ENCODE measurements around the gene DIABLO.
"Not testable (repeated sequence)": the region's sequence is repeated elsewhere in the genome, so short reads cannot be mapped to it uniquely, and the experiment has no call there.

DIABLO gene

DNA sequence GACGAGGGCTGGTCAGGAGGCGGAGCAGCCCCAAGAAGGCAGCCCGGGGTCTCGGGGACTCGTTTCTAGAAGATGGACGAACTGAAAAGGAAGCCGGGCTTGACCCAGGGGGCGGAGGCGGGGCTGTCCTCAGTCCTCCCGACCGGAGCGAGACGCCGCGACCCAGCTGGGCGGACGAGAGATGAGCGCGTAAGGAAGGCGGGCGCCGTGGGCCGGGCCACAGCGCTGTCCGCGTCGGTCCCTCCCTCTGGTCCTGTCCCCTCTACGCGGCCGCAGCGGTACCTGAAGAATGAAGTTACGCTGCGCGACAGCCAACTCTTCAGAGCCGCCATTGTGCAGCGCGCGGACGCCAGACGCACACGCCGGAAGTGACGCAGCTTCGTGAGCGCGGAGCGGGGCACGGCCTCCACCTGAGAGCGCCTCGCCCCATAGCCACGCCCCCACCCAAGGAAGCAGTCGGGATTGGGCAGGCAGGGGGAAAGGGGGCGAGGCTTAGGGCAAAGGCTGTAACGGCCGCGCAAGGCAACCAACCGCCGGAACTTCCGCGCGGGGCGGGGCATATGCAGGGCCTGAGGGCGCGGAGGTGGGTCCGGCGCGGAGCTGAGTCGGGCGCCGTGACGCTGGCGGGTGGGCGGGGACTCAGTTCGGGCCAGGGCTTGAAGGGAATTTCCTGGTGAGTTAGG, at the start of gene DIABLO:
Gene DIABLO (minus strand): TSS at position 370 of the 683 bp plus-strand sequence. CDS start 38 bp downstream, at position 332.
- DNase-seq (ENCODE audit: low spot score) = peak; percentile 97

- DNase-seq (ENCODE audit: low spot score) = no peak
Measured at GRCh38 chr12:122275459-122275858, 49.6 kb upstream of the DIABLO start.

DNA sequence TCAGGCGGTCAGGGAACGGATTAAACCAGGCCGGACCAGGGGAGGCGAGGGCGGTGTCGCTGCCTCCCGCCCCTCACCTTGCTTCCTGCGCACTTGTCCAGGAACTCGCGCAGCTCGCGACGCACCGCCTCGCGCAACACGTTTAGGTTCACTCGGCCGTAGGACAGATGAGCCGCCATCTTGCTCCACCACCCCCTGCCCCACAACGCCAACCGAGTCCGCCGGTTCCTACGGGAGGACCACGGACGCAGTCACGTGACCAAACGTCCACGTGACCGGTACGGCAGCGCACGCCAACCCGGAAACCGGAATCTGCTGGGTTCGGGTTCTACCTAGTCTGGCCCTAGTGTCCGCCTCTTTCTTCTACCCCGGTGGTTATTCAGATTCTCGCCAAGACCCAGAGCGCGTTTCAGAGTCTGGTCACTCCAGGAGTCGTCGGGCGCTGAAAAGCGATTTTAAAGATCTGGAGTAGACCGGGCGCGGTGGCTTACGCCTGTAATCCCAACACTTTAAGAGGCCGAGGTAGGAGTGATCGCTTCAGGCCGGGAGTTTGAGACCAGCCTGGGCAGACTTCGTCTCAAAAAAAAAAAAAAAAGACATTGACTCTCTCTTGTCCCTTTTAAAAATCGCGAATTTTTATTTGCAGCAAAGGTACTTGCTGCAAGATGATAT, 40.5 kb upstream of the DIABLO start, which contains the start of gene VPS33A:
Gene VPS33A (minus strand): TSS at position 265 of the 672 bp plus-strand sequence. CDS start 86 bp downstream, at position 179.
- peak; percentile 98 for DNase-seq (ENCODE audit: low spot score)

- peak; percentile 19 for DNase-seq (ENCODE audit: low spot score)
Measured at GRCh38 chr12:122265886-122266229, 40.0 kb upstream of the DIABLO start.

GRCh38 chr12:122265476-122265875, 39.6 kb upstream of the DIABLO start:
- DNase-seq (ENCODE audit: low spot score) = no peak

GRCh38 chr12:122260735-122261134, 34.9 kb upstream of the DIABLO start:
- DNase-seq (ENCODE audit: low spot score) = not testable (repeated sequence)

GRCh38 chr12:122258939-122259338, 33.1 kb upstream of the DIABLO start:
- not testable (repeated sequence) for DNase-seq (ENCODE audit: low spot score)

GRCh38 chr12:122258462-122258861, 32.6 kb upstream of the DIABLO start:
- not testable (repeated sequence) for DNase-seq (ENCODE audit: low spot score)

- DNase-seq (ENCODE audit: low spot score) = no peak
Measured at GRCh38 chr12:122250536-122250935, 24.7 kb upstream of the DIABLO start.

GRCh38 chr12:122250047-122250446, 24.2 kb upstream of the DIABLO start:
- no peak for DNase-seq (ENCODE audit: low spot score)

- no peak for DNase-seq (ENCODE audit: low spot score)
Measured at GRCh38 chr12:122245553-122245952, 19.7 kb upstream of the DIABLO start.

DNA sequence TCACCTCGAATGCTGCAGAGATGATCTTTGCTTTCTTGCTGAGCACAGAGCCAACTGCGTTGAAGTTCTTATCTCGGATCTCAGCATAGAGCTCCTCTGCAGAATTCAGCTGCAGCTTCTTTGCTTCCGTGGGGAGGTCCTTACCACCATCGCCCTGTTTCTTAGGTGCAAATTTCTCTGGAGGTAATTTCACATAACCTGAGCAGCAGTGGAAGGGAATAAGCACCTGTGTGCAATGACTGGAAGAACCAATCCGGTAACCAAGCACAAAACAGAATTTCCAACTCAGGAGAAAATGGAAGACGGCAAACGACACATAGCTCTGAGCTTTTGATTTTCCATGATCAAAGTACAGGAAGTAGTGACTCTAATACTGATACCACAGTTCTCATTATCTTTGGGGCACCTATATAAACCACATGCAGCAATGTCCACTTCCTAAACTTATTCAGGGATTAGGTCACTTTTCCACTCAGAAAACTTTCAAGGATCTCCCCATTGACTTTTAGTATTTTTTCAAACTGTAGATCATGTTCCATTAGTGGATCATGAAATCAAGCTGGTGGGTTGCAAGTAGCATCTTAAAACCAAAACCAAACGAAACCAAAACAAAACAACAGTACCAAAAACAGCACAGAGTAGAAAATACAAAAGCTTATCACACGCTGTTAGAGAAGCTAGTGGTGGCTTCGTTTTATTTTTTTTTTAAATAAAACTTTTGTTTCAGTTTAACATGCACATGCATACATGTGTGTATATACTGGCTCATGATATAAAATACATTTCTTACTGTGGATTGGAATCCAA, 18.9 kb upstream of the DIABLO start:
- no peak for DNase-seq (ENCODE audit: low spot score)

DNA sequence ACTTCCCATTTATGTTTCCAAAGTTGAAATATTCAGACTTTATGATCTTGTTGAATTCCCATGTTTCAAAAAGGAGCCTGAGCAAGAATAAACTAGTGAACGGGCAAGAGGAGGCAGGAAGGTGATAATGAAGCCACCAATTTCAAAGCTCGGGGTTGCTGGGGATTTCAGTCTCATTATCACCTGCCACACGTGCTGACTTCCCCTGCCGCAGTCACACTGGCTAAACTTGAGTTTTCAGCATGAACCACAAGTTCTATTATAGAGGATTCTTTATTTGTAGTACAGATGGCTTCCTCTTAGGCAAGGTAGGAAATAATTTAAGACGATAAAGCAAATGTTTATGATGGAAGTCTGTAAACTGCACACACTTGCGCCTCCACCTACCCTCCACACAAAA, 18.1 kb upstream of the DIABLO start:
- DNase-seq (ENCODE audit: low spot score) = no peak

DNA sequence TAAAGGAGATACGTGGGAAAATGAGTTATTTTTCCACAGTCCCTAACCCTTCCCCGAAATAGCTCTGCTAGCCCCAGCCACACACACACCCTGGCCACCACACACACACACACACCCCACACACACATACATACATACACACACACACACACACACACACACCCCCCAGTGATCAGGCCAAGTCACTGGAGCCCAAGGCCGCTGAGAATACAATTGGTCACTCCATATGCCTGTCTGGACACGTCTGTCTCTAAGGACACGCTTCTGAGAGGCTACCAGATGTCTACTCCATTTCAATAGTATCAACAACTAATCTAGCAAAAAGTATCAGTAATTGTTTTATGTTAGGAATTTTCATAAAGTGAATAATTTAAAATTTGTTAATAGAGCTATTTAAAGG, 13.0 kb upstream of the DIABLO start:
- DNase-seq (ENCODE audit: low spot score) = no peak

DNA sequence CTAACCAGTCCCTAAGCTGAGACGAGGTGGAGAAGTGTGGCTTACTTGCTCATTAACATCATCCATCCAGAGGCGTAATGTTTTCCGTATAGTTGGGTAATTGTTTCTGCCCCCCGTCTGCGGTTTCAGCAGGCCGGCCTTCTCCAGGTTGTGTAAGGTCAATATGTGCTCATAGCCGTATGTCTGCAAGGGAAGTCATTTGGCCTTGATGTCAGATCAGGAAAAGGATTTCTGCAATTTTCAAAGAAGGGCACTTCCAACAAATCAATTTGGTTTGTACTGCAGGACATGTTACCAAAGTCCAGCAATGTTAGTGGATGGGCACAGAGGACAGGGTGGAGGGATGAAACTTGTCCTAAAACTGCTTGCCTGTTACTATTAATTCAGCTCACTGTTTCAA, 9.9 kb upstream of the DIABLO start:
- DNase-seq (ENCODE audit: low spot score) = no peak

DNA sequence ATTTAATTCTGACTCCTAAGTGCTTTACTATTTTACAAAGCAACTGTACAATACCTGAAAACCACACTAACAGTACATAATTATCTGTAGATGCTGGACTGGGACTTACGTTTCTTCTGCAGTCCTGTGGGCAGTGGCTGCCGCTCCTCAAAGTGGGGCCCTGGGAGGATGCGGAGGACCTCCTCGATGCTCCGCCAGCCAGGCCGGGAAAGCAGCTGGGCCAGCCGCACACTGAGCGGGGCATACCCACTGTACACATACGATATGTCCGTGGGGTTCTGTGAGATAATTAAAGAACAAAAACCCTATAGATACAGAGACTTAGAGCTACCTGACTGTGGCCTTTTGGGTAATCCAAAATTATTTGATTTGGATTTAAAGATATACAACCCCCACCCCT, 6.8 kb upstream of the DIABLO start:
- no peak for DNase-seq (ENCODE audit: low spot score)

DNA sequence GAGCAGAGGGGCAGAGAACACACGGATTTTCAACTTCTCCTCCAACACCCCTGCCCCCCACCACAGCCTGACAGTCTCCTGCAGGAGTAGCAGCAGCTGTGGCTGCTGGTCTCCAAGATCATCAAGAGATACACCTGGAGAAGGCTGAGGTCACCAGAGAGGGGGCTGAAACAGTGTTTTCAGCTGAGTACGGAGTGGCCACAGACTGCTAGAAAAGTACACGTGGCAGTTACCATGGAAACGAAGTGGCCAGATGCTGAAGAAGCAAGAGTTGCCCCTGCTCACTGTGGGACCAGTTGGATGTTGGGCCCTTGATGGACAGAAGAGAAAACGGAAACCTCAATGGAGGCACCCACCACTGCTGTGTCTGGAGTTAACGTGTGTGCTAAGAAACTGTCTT, 4.9 kb upstream of the DIABLO start:
- no peak for DNase-seq (ENCODE audit: low spot score)

DNA sequence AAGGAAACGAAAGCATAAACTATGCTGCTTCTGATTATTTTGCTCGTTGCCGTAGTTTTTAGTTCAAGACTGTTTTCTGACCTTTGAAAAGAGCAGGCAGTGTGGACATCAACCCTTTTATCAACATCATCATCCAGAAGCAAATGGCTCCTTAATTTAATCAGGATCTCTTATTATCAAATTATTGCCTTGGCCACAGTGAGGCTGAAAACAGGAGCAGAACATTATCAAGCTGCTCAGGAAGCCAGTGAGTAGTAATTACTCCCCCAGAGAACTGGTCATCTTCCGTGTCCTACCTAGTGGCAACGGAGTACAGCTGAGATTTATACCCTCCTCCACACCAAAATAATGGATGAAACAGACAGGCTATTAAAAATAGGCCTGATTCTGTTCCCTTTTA, 2.2 kb upstream of the DIABLO start:
- DNase-seq (ENCODE audit: low spot score) = no peak

- no peak for DNase-seq (ENCODE audit: low spot score)
Measured at GRCh38 chr12:122227341-122227740, 1.5 kb upstream of the DIABLO start.

- peak; percentile 94 for DNase-seq (ENCODE audit: low spot score)
Measured at GRCh38 chr12:122226366-122227125, 694 bp upstream of the DIABLO start.

DNA sequence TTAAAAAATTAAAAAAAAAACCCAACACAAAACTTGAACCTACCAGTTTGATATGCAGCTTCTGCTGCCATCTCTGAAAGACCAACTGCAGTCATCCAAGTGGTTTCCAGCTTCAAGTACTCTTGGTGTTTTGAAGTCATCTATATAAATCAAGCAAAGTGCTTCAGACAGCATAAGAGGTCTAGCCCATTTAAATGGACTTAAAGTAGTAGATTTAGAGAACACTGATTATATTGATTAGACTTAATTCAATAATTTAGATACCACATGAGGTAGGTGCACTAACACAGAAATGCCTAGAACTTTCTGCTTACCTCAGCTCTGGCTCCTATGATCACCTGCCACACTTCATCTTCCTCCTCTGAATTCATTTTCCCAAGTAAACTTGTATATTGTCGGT, 9.4 kb downstream of the DIABLO start:
- no peak for DNase-seq (ENCODE audit: low spot score)

- DNase-seq (ENCODE audit: low spot score) = no peak
Measured at GRCh38 chr12:122215771-122216170, 10.1 kb downstream of the DIABLO start.

Measured in iPS-NIHi11 (cell line).